Hematopoietic multipotent progenitor cell treated with erythropoietin and hydrocortisone succinate and interleukin-3 and kit ligand, for 15 days (in vitro differentiated cells): ENCODE data around the gene SNRPN.
"Not testable (repeated sequence)": the region's sequence is repeated elsewhere in the genome, so short reads cannot be mapped to it uniquely, and the experiment has no call there.

Experiments
- DNase-seq: peaks from one replicate; pipeline ENCODE4 v3.0.0-alpha.2; 2015; ENCODE audit warnings: low spot score

Gene SNRPN

DNA sequence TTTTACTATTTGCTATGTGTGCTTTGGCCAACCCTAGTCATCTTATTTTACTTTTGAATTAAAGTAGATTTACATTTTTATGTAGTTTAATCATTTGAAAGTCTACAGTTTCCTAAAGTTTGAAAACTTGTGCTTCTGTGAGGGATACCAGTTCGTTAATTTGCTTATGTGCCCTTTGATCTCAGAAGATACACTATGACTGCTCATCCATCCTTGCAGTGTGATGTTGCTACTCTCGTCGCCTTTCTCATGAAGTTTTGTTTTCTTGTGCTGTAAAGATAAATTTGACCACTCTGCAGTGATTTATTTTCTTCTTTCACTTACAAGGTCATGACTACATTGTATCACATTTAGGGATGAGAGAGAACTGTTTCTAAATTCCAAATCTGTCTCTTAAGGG, 16.3 kb downstream of the SNRPN start:
- DNase-seq, result no peak

DNA sequence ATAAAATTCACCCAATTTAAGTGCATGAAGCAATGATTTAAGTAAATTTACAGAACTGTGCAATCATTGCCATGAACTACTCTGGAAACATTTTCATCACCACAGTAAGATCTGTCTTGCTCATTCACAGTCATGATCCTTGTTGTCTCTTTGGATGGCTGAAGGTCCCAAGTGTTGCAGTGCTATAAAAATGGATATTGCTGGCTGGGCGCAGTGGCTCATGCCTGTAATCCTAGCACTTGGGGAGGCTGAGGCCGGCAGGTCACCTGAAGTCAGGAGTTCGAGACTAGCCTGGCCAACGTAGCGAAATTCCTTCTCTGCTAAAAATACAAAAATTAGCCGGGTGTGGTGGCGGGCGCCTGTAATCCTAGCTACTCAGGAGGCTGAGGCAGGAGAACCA, 17.0 kb downstream of the SNRPN start:
- no peak for DNase-seq

DNA sequence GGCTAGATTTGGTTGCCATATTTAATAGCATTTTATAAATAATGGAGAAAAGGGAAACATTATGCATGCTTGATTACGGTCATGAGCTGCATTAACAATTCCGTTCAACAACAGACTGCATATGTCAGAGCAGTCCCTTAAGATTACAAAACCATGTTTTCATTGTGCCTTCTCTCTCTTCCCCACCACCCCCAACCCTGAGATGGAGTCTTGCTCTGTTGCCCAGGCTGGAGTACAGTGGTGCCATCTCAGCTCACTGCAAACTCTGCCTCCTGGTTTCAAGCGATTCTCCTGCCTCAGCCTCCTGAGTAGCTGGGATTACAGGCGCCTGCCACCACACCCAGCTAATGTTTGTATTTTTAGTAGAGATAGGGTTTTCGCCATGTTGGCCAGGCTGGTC, 17.9 kb downstream of the SNRPN start:
- not testable (repeated sequence) for DNase-seq

DNA sequence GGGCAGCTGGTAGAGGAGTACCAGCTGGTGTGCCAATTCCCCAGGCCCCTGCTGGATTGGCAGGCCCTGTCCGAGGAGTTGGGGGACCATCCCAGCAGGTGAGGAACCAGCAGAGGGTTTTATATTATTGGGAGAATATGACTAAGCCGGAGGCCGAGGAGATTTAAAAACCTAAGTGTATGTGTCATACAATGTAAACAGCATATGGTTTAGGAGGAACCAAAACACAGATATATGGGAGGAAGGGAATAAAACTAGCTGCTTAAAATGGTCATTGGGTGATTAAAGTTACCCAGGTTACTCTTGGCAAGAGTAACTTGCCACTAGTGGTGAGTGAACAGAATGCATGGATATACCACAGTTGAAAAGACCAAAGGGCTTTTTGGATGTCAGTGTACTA, 22.1 kb downstream of the SNRPN start:
- DNase-seq, result no peak

DNA sequence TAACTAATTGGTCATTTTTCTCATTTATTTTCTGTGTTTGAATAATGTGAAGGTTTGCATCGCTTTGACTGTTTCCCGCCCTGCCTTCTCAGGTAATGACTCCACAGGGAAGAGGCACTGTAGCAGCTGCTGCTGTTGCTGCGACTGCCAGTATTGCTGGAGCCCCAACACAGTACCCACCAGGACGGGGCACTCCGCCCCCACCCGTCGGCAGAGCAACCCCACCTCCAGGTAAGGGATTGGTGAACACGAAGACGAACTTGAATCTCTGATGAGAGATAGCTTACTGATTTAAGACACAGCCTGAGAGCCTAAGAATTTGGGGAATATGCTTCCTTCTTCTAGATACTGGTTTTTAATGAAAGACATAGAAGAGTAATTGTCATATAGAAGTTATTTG, 22.9 kb downstream of the SNRPN start:
- DNase-seq, result no peak

DNA sequence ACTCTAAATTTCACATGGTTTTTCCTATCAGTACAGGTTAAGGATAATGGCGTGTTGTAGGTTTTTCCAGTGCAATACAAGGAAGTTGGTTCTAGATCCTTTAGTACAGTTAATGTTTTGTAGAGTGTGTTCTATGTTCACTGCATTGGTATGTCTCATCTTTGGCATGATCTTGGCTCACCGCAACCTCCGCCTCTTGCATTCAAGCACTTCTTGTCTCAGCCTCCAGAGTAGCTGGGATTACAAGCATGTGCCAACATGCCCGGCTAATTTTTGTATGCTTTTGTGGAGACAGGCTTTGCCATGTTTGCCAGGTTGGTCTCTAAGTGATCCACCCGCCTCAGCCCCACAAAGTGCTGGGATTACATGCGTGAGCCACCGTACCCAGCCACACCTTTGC, 30.4 kb downstream of the SNRPN start:
- DNase-seq, result no peak

DNA sequence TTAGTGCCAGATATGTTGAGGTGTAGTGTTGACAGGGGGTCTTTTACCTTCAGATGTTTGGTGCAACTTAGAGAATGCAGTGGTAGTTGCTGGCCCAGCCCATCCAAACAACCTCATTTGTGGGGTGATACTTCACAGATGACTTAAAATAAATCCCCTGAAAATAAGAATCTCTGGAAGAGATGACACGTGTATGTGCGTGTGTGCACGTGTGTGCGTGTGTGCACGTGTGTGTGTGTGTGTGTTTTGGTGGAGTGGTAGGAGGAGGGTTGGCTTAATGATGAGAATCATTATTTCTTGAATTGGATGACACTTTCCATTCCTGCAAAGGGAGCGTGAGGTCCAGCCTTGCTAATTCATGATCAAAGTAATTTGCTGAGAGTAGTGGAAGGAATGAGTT, 31.9 kb downstream of the SNRPN start:
- no peak for DNase-seq

DNA sequence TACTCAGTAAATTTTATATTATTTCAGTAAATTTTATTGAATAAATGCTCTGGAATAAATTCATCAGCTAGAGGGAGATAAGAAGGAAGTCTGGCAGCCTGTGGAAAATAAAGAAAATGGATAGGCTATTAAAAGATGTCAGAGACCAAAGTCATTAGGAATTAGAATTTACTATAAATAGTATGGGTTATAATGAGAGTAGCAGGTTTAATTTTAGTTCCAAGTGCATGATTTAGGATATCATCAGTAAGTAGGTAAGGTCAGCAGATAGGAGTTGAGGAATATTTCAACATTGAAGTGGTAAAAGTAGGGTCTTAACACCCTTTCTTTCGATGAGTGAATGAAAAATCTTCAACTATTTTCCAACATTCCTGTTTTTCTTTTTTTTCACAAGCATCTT, 64.6 kb downstream of the SNRPN start:
- no peak for DNase-seq

DNA sequence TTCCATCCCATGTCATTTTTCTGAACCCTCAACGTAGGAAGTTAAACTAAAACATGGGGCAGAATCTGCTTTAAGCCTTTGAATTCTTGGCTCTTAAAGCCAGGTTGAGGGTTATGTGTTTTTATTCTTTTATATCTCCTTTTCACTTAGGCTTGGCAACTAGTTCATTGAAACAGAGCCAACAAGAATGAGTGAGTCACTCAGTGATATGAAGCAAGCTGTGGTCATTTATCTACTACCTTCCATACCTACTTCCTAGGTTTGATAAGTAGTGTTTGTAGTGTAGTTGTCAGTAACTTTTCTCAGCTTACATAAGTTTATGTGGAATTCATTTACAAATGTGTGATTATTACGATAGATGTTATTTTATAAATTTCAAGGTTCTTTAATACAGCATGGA, 67.4 kb downstream of the SNRPN start:
- DNase-seq, result no peak
